H9 (cell line): Measurements from ENCODE around the gene GPR150. TPM values are rescaled to one million over a fixed set of nuclear protein-coding genes. Genes with fewer than 3 reads are reported as not detected.

ENCODE experiments used
- DNase-seq: peaks from one replicate; pipeline ENCODE4 v3.0.0-alpha.2; 2017
- H2AFZ ChIP-seq: one replicate; pipeline ENCODE4 v1.6.1; 2013; ENCODE audit warnings: mild to moderate bottlenecking, low read length, control low read depth, moderate library complexity
- H2AK5ac ChIP-seq: 2 replicates; pipeline ENCODE4 v1.6.1; 2013; ENCODE audit warnings: low read length, control low read depth, mixed read lengths; ENCODE audit not compliant: insufficient read length
- H2BK120ac ChIP-seq: one replicate; pipeline ENCODE4 v1.6.1; 2013; ENCODE audit warnings: low read depth, mild to moderate bottlenecking, low read length, control low read depth, inconsistent platforms; ENCODE audit not compliant: poor library complexity, severe bottlenecking
- H2BK12ac ChIP-seq: 2 replicates; pipeline ENCODE4 v1.6.1; 2013; ENCODE audit warnings: low read length, control low read depth, mixed read lengths, low read depth; ENCODE audit not compliant: insufficient read length
- H2BK15ac ChIP-seq: 2 replicates; pipeline ENCODE4 v1.6.1; 2013; ENCODE audit warnings: low read depth, low read length, control low read depth
- H2BK20ac ChIP-seq: one replicate; pipeline ENCODE4 v1.6.1; 2013; ENCODE audit warnings: low read depth, mild to moderate bottlenecking, low read length, control low read depth, inconsistent platforms; ENCODE audit not compliant: poor library complexity, severe bottlenecking
- H2BK5ac ChIP-seq: 2 replicates; pipeline ENCODE4 v1.6.1; 2013; ENCODE audit warnings: low read length, control low read depth, mixed read lengths; ENCODE audit not compliant: insufficient read length
- H3K14ac ChIP-seq: 2 replicates; pipeline ENCODE4 v1.6.1; 2013; ENCODE audit warnings: low read length, control low read depth; ENCODE audit not compliant: insufficient read depth
- H3K18ac ChIP-seq: 2 replicates; pipeline ENCODE4 v1.6.1; 2013; ENCODE audit warnings: low read depth, mild to moderate bottlenecking, mixed read lengths, low read length, control low read depth; ENCODE audit not compliant: insufficient read length
- H3K23ac ChIP-seq: 2 replicates; pipeline ENCODE4 v1.6.1; 2013; ENCODE audit warnings: low read length, control low read depth, mixed read lengths, low read depth; ENCODE audit not compliant: insufficient read length
- H3K23me2 ChIP-seq: 2 replicates; pipeline ENCODE4 v1.6.1; 2013; ENCODE audit warnings: low read depth, mild to moderate bottlenecking, mixed read lengths, low read length, control low read depth; ENCODE audit not compliant: insufficient read length, poor library complexity, severe bottlenecking
- H3K27ac ChIP-seq: 2 replicates; pipeline ENCODE4 v1.5.1; 2013; ENCODE audit warnings: low read length, control low read depth, mixed read lengths, low read depth; ENCODE audit not compliant: insufficient read length
- H3K27me3 ChIP-seq: 2 replicates; pipeline ENCODE4 v1.6.1; 2013; ENCODE audit warnings: low read length, control low read depth, inconsistent platforms; ENCODE audit not compliant: insufficient read depth
- H3K4ac ChIP-seq: 2 replicates; pipeline ENCODE4 v1.6.1; 2013; ENCODE audit warnings: low read depth, mild to moderate bottlenecking, control low read depth, inconsistent platforms, low read length, moderate library complexity
- H3K4me1 ChIP-seq: 2 replicates; pipeline ENCODE4 v1.6.1; 2013; ENCODE audit warnings: low read length, control low read depth, inconsistent platforms; ENCODE audit not compliant: insufficient read depth
- H3K4me2 ChIP-seq: 2 replicates; pipeline ENCODE4 v1.6.1; 2013; ENCODE audit warnings: low read length, control low read depth, mixed read lengths; ENCODE audit not compliant: insufficient read length, insufficient read depth
- H3K56ac ChIP-seq: 2 replicates; pipeline ENCODE4 v1.6.1; 2013; ENCODE audit warnings: low read depth, mild to moderate bottlenecking, mixed read lengths, low read length, control low read depth; ENCODE audit not compliant: insufficient read length
- H3K79me1 ChIP-seq: 2 replicates; pipeline ENCODE4 v1.6.1; 2013; ENCODE audit warnings: low read depth, mild to moderate bottlenecking, moderate library complexity, low read length, control low read depth, inconsistent platforms; ENCODE audit not compliant: insufficient read depth, poor library complexity, severe bottlenecking
- H3K79me2 ChIP-seq: 2 replicates; pipeline ENCODE4 v1.6.1; 2013; ENCODE audit warnings: low read length, control low read depth, inconsistent platforms; ENCODE audit not compliant: insufficient read depth
- H3K9ac ChIP-seq: 2 replicates; pipeline ENCODE4 v1.6.1; 2013; ENCODE audit warnings: low read length, control low read depth, mixed read lengths; ENCODE audit not compliant: insufficient read length; ENCODE audit errors: extremely low read depth
- H3K9me3 ChIP-seq: one replicate; pipeline ENCODE4 v1.6.1; 2013; ENCODE audit warnings: low read depth, low read length, inconsistent platforms; ENCODE audit not compliant: control insufficient read depth
- H3T11ph ChIP-seq: one replicate; pipeline ENCODE4 v1.6.1; 2013; ENCODE audit warnings: mild to moderate bottlenecking, low read length, control low read depth, inconsistent platforms
- H4K20me1 ChIP-seq: one replicate; pipeline ENCODE4 v1.6.1; 2013; ENCODE audit not compliant: control insufficient read depth, insufficient read length, insufficient read depth
- H4K5ac ChIP-seq: 2 replicates; pipeline ENCODE4 v1.6.1; 2013; ENCODE audit warnings: low read depth, mild to moderate bottlenecking, mixed read lengths, low read length, control low read depth; ENCODE audit not compliant: insufficient read length
- H4K8ac ChIP-seq: replicated peaks from 2 replicates; pipeline ENCODE4 v1.6.1; 2013; ENCODE audit warnings: low read length, control low read depth, mixed read lengths, low read depth; ENCODE audit not compliant: insufficient read length
- H4K91ac ChIP-seq: 2 replicates; pipeline ENCODE4 v1.6.1; 2013; ENCODE audit warnings: low read depth, mild to moderate bottlenecking, moderate library complexity, mixed read lengths, low read length, control low read depth; ENCODE audit not compliant: insufficient read length
- H3K27ac Mint-ChIP-seq, 3 experiments: 2 replicates in 2 of 3; 3 replicates in 1 of 3; pipeline ENCODE4 v1.8.0; 2020 to 2021; ENCODE audit warnings: mixed read lengths in 3 of 3, mild to moderate bottlenecking in 1 of 3, moderate library complexity in 1 of 3
- H3K27me3 Mint-ChIP-seq: 2 replicates; pipeline ENCODE4 v1.8.0; 2021; ENCODE audit warnings: low read depth, mild to moderate bottlenecking, moderate library complexity, mixed read lengths
- H3K36me3 Mint-ChIP-seq, 3 experiments: 2 replicates in 2 of 3; 3 replicates in 1 of 3; pipeline ENCODE4 v1.8.0; 2020 to 2021; ENCODE audit warnings: low read depth in 3 of 3, mixed read lengths in 3 of 3; ENCODE audit not compliant: insufficient read depth in 1 of 3
- H3K4me1 Mint-ChIP-seq, 2 experiments: 2 replicates each; pipeline ENCODE4 v1.8.0; 2020; ENCODE audit warnings: mixed read lengths in 2 of 2
- H3K4me3 Mint-ChIP-seq, 2 experiments: 2 replicates in 1 of 2; 3 replicates in 1 of 2; pipeline ENCODE4 v1.8.0; 2020 to 2021; ENCODE audit warnings: mild to moderate bottlenecking in 2 of 2, mixed read lengths in 2 of 2, moderate library complexity in 1 of 2
- H3K9me3 Mint-ChIP-seq, 2 experiments: 2 replicates in 1 of 2; 3 replicates in 1 of 2; pipeline ENCODE4 v1.8.0; 2020; ENCODE audit warnings: mild to moderate bottlenecking in 2 of 2, mixed read lengths in 2 of 2, moderate library complexity in 1 of 2
- WGBS: extraction: QIAGEN DNeasy Blood & Tissue Kit; methylation state at CpG from one replicate; pipeline ENCODE4 v1.1.7; 2013; ENCODE audit warnings: missing lambda C conversion rate, low lambda C conversion rate, mixed read lengths; ENCODE audit not compliant: insufficient read length; ENCODE audit errors: extremely low coverage; 5-methylcytosine and 5-hydroxymethylcytosine counted together
- total RNA-seq: library from RNA; stranded (reverse); gene quantifications from 2 replicates; pipeline ENCODE4 v1.2.1, GENCODE V29; 2021
- TF ChIP-seq, protein P1 (sequence below): fragments of 200-600 bp; sonication (generic); conservative IDR thresholded peaks from 3 replicates; pipeline ENCODE4 v1.8.0; 2021; ENCODE audit warnings: antibody characterized with exemption, mild to moderate bottlenecking

The GPR150 gene
- total RNA-seq, 1 experiment from 2014 or later = not detected

GRCh38 chr5:95633671-95634070 is 13.8 kb downstream of the GPR150 start:
- H3K18ac ChIP-seq = no peak overlapping the region
- Mint-ChIP-seq H3K36me3 (peaks cover 8 to 18% (median 11%) of the 10 kb centered on the region in 3 experiments), H3K9me3 (peaks cover 13 to 15% of the 10 kb centered on the region in 2 experiments; a peak in 4 of 5 replicates), H3K27me3 (peaks cover 3% of the 10 kb centered on the region; the same call in 1 of the 2 replicates), H3K27ac (no peak overlapping the region), H3K4me1 (peaks cover 0 to 6% of the 10 kb centered on the region in 2 experiments; a peak in 1 of 4 replicates), H3K4me3 (no peak overlapping the region)
- no peak overlapping the region for H2AFZ ChIP-seq
- no peaks in the 10 kb centered on the region for H3K23me2 ChIP-seq
- no peak overlapping the region for H2BK120ac ChIP-seq
- no peaks in the 10 kb centered on the region for H3K4me1 ChIP-seq
- no peak overlapping the region for H3K56ac ChIP-seq
- H4K8ac ChIP-seq = no peak overlapping the region
- H4K5ac ChIP-seq = no peak overlapping the region
- no peaks in the 10 kb centered on the region for H3K79me2 ChIP-seq
- H3K23ac ChIP-seq = no peak overlapping the region
- H3K27ac ChIP-seq = no peak overlapping the region
- no peak overlapping the region for H2BK15ac ChIP-seq
- no peak overlapping the region for H4K91ac ChIP-seq
- H2AK5ac ChIP-seq = no peak overlapping the region
- no peak overlapping the region for H3K4me2 ChIP-seq
- H3K79me1 ChIP-seq = no peaks in the 10 kb centered on the region
- H3K14ac ChIP-seq = no peak overlapping the region
- H3K4ac ChIP-seq = no peak overlapping the region
- no peak overlapping the region for H2BK5ac ChIP-seq
- H4K20me1 ChIP-seq = no peaks in the 10 kb centered on the region
- H3T11ph ChIP-seq = no peak overlapping the region
- no peak overlapping the region for H2BK20ac ChIP-seq
- no peak overlapping the region for H3K9ac ChIP-seq
- no CpG with 5 or more reads among the region's 3 CpGs for WGBS
- no peak for DNase-seq
- H3K27me3 ChIP-seq = no peaks in the 10 kb centered on the region
- H2BK12ac ChIP-seq = no peak overlapping the region
- TF ChIP-seq, protein P1, sequence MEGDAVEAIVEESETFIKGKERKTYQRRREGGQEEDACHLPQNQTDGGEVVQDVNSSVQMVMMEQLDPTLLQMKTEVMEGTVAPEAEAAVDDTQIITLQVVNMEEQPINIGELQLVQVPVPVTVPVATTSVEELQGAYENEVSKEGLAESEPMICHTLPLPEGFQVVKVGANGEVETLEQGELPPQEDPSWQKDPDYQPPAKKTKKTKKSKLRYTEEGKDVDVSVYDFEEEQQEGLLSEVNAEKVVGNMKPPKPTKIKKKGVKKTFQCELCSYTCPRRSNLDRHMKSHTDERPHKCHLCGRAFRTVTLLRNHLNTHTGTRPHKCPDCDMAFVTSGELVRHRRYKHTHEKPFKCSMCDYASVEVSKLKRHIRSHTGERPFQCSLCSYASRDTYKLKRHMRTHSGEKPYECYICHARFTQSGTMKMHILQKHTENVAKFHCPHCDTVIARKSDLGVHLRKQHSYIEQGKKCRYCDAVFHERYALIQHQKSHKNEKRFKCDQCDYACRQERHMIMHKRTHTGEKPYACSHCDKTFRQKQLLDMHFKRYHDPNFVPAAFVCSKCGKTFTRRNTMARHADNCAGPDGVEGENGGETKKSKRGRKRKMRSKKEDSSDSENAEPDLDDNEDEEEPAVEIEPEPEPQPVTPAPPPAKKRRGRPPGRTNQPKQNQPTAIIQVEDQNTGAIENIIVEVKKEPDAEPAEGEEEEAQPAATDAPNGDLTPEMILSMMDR = no peak
- H3K9me3 ChIP-seq = peaks cover 9% of the 10 kb centered on the region
